ENCODE data around the gene FUT3. TPM values are rescaled to one million over a fixed set of nuclear protein-coding genes. Genes with fewer than 3 reads are reported as not detected.

The FUT3 gene
- total and polyA plus RNA-seq, 2 of the 8 experiments (the other 6 are each of a cell fraction or from before 2014, with no cell fraction given), result 0.15 to 0.63 TPM

GRCh38 chr19:5873617-5874199, 22.5 kb upstream of the FUT3 start (continued):
- TF ChIP-seq CHD7 (IDR thresholded peaks at IDR 0.05; ENCODE audit: insufficient replicate concordance, low read length) (no peak), BACH1 (IDR thresholded peaks at IDR 0.05; ENCODE audit: low read length) (no peak), NANOG (IDR thresholded peaks at IDR 0.05; ENCODE audit: insufficient read depth, low read depth, low read length, poor library complexity, severe bottlenecking) (no peak), RBBP5 (IDR thresholded peaks at IDR 0.05; ENCODE audit: borderline replicate concordance, low read depth, low read length) (no peak), EGR1 (IDR thresholded peaks at IDR 0.05; ENCODE audit: borderline replicate concordance, low read depth, low read length) (no peak), RAD21 (IDR thresholded peaks at IDR 0.05 in 1 of 2, conservative IDR thresholded peaks at IDR 0.05 in 1 of 2; ENCODE audit: low read depth in 2 of 2, low read length in 2 of 2) (no peak), HDAC2 (IDR thresholded peaks at IDR 0.05; ENCODE audit: borderline replicate concordance in 1 of 2, low read depth in 2 of 2, low read length in 2 of 2) (no peak)

All from H1 (cell line).